ENCODE results near the gene SON. TPM values are rescaled to one million over a fixed set of nuclear protein-coding genes. Genes with fewer than 3 reads are reported as not detected.

The SON gene
- total RNA-seq, 1 donor from 2014 or later, result 139 TPM

DNA sequence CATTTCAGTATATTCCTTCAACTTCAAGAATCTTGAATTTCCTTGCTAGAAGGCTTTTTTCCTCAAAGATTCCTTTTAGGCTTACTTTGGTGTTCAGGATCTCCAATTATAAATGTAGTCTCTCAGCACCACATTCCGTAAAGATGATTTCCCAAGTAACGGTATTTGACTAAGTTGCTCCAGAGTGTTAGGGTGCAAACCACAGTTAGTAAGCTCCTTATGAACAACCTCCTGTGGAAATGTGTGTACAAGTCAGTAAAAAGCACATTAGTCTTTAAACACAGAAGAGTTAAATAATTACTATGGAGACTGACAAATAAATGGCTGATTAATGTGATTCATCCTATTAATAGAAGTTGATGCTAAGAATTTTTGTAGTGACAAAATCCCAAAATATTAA lies 35.4 kb downstream of the SON start:
- H3K4me3 ChIP-seq (ENCODE audit: low read depth, low read length), result no peak overlapping the region
- no peaks in the 10 kb centered on the region for H3K36me3 ChIP-seq (ENCODE audit: control insufficient read depth, insufficient read depth, low read length)
- no peak for TF ChIP-seq CTCF (IDR thresholded peaks at IDR 0.05; ENCODE audit: insufficient read depth, low read length, poor library complexity, severe bottlenecking)
- H3K27me3 ChIP-seq (ENCODE audit: control insufficient read depth, insufficient read depth, low read length), result no peaks in the 10 kb centered on the region
- no peak for DNase-seq (ENCODE audit: low read depth)

- H3K36me3 ChIP-seq (ENCODE audit: control insufficient read depth, insufficient read depth, low read length), result no peaks in the 10 kb centered on the region
- H3K4me3 ChIP-seq (ENCODE audit: low read depth, low read length), result no peak overlapping the region
- TF ChIP-seq CTCF (IDR thresholded peaks at IDR 0.05; ENCODE audit: insufficient read depth, low read length, poor library complexity, severe bottlenecking), result no peak
- H3K27me3 ChIP-seq (ENCODE audit: control insufficient read depth, insufficient read depth, low read length), result no peaks in the 10 kb centered on the region
- no peak for DNase-seq (ENCODE audit: low read depth)
Measured at GRCh38 chr21:33578959-33579542, 36.2 kb downstream of the SON start.

GRCh38 chr21:33584455-33584854 lies 41.6 kb downstream of the SON start:
- no peaks in the 10 kb centered on the region for H3K36me3 ChIP-seq (ENCODE audit: control insufficient read depth, insufficient read depth, low read length)
- H3K4me3 ChIP-seq (ENCODE audit: low read depth, low read length), result no peak overlapping the region
- no peak for DNase-seq (ENCODE audit: low read depth)
- no peak for TF ChIP-seq CTCF (IDR thresholded peaks at IDR 0.05; ENCODE audit: insufficient read depth, low read length, poor library complexity, severe bottlenecking)
- H3K27me3 ChIP-seq (ENCODE audit: control insufficient read depth, insufficient read depth, low read length), result no peaks in the 10 kb centered on the region

DNA sequence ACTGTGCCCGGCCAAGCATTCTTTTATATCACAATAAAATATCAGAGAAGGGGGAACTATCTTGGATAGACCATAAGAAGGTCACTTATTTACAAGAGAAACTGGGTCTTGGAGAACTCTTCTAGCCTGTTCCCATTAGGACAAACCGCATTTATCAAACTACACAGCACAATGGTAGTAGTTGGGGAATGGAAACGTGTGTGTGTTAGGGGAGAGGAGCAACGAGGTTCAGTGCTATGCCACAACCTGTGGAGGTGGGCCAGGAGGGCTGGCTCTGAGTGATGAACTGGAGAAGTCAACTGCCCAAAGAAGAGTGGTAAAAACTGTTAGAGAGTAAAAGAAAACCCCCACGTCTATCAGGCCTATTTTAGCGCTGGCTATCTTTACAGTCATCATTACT lies 44.1 kb downstream of the SON start:
- no peak for DNase-seq (ENCODE audit: low read depth)
- no peaks in the 10 kb centered on the region for H3K36me3 ChIP-seq (ENCODE audit: control insufficient read depth, insufficient read depth, low read length)
- H3K27me3 ChIP-seq (ENCODE audit: control insufficient read depth, insufficient read depth, low read length), result no peaks in the 10 kb centered on the region
- no peak overlapping the region for H3K4me3 ChIP-seq (ENCODE audit: low read depth, low read length)
- no peak for TF ChIP-seq CTCF (IDR thresholded peaks at IDR 0.05; ENCODE audit: insufficient read depth, low read length, poor library complexity, severe bottlenecking)

- peak overlapping the region; percentile 91 for H3K4me3 ChIP-seq (ENCODE audit: low read depth, low read length)
- no peaks in the 10 kb centered on the region for H3K27me3 ChIP-seq (ENCODE audit: control insufficient read depth, insufficient read depth, low read length)
- no peak for TF ChIP-seq CTCF (IDR thresholded peaks at IDR 0.05; ENCODE audit: insufficient read depth, low read length, poor library complexity, severe bottlenecking)
- no peaks in the 10 kb centered on the region for H3K36me3 ChIP-seq (ENCODE audit: control insufficient read depth, insufficient read depth, low read length)
- no peak for DNase-seq (ENCODE audit: low read depth)
Measured at GRCh38 chr21:33587792-33588484, 45.1 kb downstream of the SON start.

Data from kidney epithelial cell (primary cell).